Measurements from ENCODE around the gene TRIM60. TPM values are rescaled to one million over a fixed set of nuclear protein-coding genes. Genes with fewer than 3 reads are reported as not detected.
"Not testable (repeated sequence)": the region's sequence is repeated elsewhere in the genome, so short reads cannot be mapped to it uniquely, and the experiment has no call there.

The TRIM60 gene
- total RNA-seq, 1 donor from 2014 or later, result not detected

GRCh38 chr4:165077034-165077578 is 45.3 kb downstream of the TRIM60 start:
- Histone ChIP-seq H3K4me3 (no peak overlapping the region), H3K4me1 (no peaks in the 10 kb centered on the region), H3K27ac (no peak overlapping the region), H3K36me3 (peaks cover 0 to 13% of the 10 kb centered on the region in 2 donors), H3K9me3 (no peaks in the 10 kb centered on the region), H3K27me3 (no peaks in the 10 kb centered on the region)
- no peak for DNase-seq (ENCODE audit: extremely low spot score in 2 of 2)
- TF ChIP-seq POLR2AphosphoS5 (IDR thresholded peaks at IDR 0.05; ENCODE audit: insufficient read depth in 1 of 2, low read depth in 1 of 2) (no peak), POLR2A (IDR thresholded peaks at IDR 0.05) (no peak), CTCF (IDR thresholded peaks at IDR 0.05) (no peak)
- intact Hi-C loops (cut with DNase I), result no loop called here

GRCh38 chr4:165079476-165079875 is 47.7 kb downstream of the TRIM60 start:
- intact Hi-C loops (cut with DNase I), result no loop called here
- no peak for TF ChIP-seq CTCF (IDR thresholded peaks at IDR 0.05)
- TF ChIP-seq POLR2A (IDR thresholded peaks at IDR 0.05), result no peak
- no peak for TF ChIP-seq POLR2AphosphoS5 (IDR thresholded peaks at IDR 0.05; ENCODE audit: insufficient read depth in 1 of 2, low read depth in 1 of 2)
- Histone ChIP-seq H3K9me3 (no peaks in the 10 kb centered on the region), H3K4me1 (no peaks in the 10 kb centered on the region), H3K36me3 (peaks cover 0 to 16% of the 10 kb centered on the region in 2 donors), H3K4me3 (no peak overlapping the region), H3K27me3 (no peaks in the 10 kb centered on the region), H3K27ac (no peak overlapping the region)
- no peak for DNase-seq (ENCODE audit: extremely low spot score in 2 of 2)

GRCh38 chr4:165084787-165085186 is 53.0 kb downstream of the TRIM60 start:
- H3K27me3 ChIP-seq; H3K27ac ChIP-seq; H3K4me3 ChIP-seq; DNase-seq (ENCODE audit: extremely low spot score in 2 of 2); intact Hi-C loops (cut with DNase I); H3K4me1 ChIP-seq; H3K9me3 ChIP-seq: not testable (repeated sequence)
- peaks cover 0 to 46% of the 10 kb centered on the region in 2 donors for H3K36me3 ChIP-seq

- peaks cover 0 to 46% of the 10 kb centered on the region in 2 donors for H3K36me3 ChIP-seq
- H3K4me3 ChIP-seq, result no peak overlapping the region
- H3K27ac ChIP-seq, result no peak overlapping the region
- no peaks in the 10 kb centered on the region for H3K27me3 ChIP-seq
- intact Hi-C loops (cut with DNase I), result no loop called here
- no peaks in the 10 kb centered on the region for H3K4me1 ChIP-seq
- H3K9me3 ChIP-seq, result no peaks in the 10 kb centered on the region
- TF ChIP-seq CTCF (IDR thresholded peaks at IDR 0.05), result no peak
- no peak for TF ChIP-seq POLR2A (IDR thresholded peaks at IDR 0.05)
- no peak for TF ChIP-seq POLR2AphosphoS5 (IDR thresholded peaks at IDR 0.05; ENCODE audit: insufficient read depth in 1 of 2, low read depth in 1 of 2)
- no peak for DNase-seq (ENCODE audit: extremely low spot score in 2 of 2)
Measured at GRCh38 chr4:165085946-165086345, 54.1 kb downstream of the TRIM60 start.

GRCh38 chr4:165088366-165088765 is 56.6 kb downstream of the TRIM60 start:
- no peaks in the 10 kb centered on the region for H3K27me3 ChIP-seq
- intact Hi-C loops (cut with DNase I), result no loop called here
- peaks cover 0 to 50% of the 10 kb centered on the region in 2 donors for H3K36me3 ChIP-seq

More at GRCh38 chr4:165088366-165088765, 56.6 kb downstream of the TRIM60 start:
- DNase-seq (ENCODE audit: extremely low spot score in 2 of 2), result no peak
- Histone ChIP-seq H3K4me1 (no peaks in the 10 kb centered on the region), H3K4me3 (no peak overlapping the region), H3K9me3 (no peaks in the 10 kb centered on the region), H3K27ac (no peak overlapping the region)
- TF ChIP-seq CTCF (IDR thresholded peaks at IDR 0.05) (no peak), POLR2AphosphoS5 (IDR thresholded peaks at IDR 0.05; ENCODE audit: insufficient read depth in 1 of 2, low read depth in 1 of 2) (no peak), POLR2A (IDR thresholded peaks at IDR 0.05) (no peak)

Small RNA genes within 50 kb of the gene (small RNA-seq; reads per million reads assigned to genes)
- not detected for gene AC106872.12

Other genes with a start within 250 kb of the TRIM60 start
- not detected for gene APELA, start 154.8 kb upstream of the TRIM60 start, total RNA-seq
- gene TRIM61, start 54.3 kb upstream of the TRIM60 start, total RNA-seq, result not detected
- gene TRIM75, start 21.9 kb downstream of the TRIM60 start, total RNA-seq, result not detected
- gene TMEM192, start 80.9 kb downstream of the TRIM60 start, total RNA-seq, result 7.1 TPM
- gene KLHL2, start 175.6 kb downstream of the TRIM60 start, total RNA-seq, result 29.5 TPM